A204.1 (cell line): ENCODE data around the gene ADGRE1.

ENCODE experiments used
- FAIRE-seq: peaks from 2 replicates; lab custom pipeline; 2012; peaks lifted over from hg19 to GRCh38; lab: Jason Lieb, UNC

ADGRE1 gene

DNA sequence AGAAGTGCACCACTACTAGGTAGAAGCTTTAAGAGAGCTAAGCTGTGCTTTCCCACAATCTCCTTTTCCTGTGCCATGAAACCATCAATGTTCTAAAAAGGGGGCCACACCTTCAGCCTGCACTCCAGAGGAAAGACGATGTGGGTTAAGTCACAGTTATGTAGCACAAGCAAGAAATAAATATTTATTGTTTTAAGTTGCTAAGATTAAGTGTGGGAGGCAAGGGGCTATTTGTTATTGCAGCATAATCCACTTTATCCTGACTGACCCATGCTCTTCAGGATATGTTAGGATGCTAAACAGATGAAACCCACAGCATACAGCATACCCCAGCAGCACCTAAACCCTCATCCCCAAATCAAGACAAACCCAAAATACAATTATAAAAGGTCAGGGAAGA is 69.2 kb downstream of the ADGRE1 start:
- FAIRE-seq = no peak

DNA sequence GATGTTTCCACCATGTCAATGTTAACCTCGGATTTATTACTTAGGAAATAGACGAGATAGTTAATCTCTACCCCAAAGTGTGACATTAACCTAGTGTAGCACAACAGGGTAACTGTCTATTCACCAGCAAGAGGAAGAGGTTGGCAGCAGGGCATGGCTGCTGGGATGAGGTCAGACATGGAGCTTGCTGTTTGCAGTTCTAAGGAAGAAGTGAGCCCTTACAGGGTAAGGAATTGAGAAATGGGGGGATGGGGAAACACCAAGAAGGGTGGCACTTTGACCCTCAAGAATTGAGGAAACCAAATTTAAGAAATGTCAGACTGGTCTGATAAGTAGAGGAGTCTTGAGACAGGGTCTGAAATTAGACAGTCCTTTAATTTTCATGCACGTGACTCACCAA is 71.4 kb downstream of the ADGRE1 start:
- no peak for FAIRE-seq

GRCh38 chr19:6963244-6963852 is 76.0 kb downstream of the ADGRE1 start:
- FAIRE-seq = no peak

GRCh38 chr19:6963937-6964336 is 76.6 kb downstream of the ADGRE1 start:
- FAIRE-seq = no peak

GRCh38 chr19:6967967-6968366 is 80.6 kb downstream of the ADGRE1 start:
- no peak for FAIRE-seq

DNA sequence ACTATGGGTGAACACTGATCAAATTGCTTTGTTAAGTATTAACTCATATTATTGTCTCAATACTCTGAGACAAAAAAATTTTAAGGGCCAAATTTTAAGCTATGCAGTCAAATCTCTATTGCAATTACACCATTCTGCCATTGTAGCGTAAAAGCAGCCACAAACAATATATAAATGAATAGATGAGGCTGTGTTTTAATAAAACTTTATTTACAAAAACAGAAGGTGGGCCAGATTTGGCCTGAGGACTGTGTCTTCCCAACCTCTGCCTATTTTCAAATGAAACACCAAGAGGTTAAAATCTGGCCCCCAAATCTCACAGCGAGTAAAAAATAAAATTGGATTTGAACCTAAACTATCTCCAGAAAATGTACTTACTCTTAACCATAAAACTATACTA is 82.1 kb downstream of the ADGRE1 start:
- FAIRE-seq = no peak

DNA sequence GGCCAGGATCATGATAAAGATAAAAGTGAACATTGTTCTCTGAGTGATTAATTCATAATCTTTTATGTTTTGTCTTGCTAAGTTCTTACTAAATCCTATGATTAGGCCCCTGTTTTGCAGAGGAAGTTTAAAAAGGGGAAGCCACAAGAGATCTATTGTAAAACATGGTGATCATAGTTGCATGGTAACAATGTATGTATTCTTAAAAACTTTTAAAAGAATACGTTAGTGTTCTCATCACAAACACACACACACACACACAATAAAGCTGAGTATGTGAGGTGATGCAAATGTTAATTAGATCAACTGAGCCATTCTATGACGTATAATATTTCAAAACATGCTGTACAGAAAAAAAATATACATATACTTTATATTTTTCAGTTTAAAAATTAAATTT is 82.6 kb downstream of the ADGRE1 start:
- no peak for FAIRE-seq

GRCh38 chr19:6970443-6970842 is 83.1 kb downstream of the ADGRE1 start:
- FAIRE-seq = no peak

DNA sequence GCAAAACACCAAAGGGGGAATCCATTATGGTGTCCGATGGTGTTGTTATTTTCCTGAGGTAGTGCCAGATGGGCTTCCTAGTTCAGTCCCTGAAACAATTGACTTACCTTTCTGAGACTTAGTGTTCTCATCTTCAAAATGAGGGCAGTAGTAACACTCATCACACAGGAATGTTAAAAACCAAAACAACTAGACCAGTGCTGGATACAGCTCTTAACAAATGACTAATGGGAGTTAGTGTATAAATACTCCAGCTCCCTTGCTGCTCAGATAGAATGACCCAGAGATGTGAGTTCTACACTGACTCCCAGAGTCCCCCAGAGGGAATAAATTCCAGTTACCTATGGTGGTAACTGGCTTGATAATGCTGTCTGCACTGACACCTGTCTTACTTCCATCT is 84.0 kb downstream of the ADGRE1 start:
- no peak for FAIRE-seq

DNA sequence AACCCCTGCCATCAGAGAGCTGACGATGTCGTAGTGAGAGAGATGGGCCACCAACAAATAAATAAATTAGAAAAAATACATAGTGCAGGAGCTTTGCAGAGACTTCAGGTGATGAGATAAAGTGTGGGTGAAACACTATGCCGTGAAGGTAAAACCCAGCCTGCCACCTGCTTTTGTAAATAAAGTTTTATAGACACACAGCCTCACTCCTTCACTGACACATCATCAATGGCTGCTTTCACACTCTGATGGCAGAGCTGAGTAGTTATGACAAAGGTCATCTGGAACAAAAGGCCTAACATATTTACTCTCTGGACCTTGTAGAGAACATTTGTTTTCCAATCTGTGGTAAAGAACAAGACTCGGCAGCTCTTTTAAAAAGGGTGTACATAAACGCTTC is 88.8 kb downstream of the ADGRE1 start:
- no peak for FAIRE-seq

- no peak for FAIRE-seq
These were observed 92.0 kb downstream of the ADGRE1 start for GRCh38 chr19:6979399-6979798.

DNA sequence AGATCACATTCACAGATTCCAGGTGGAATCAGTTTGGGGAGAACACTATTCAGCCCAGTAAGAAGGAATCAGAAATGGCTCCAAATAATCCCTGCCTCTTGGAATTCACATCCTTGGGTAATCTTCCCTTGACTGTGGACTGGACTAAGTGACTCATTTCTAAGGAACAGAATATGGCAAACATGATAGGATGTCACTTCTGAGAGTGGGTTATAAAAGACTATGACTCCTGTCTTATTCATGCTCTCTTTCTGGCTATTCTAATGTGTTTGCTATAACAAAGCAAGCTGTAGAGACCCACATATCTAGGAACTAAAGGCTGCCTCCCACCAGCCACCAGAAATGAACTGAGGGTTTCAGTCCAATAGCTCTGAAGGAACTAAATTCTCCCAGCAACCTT is 96.1 kb downstream of the ADGRE1 start:
- no peak for FAIRE-seq

GRCh38 chr19:6987850-6988249 is 100.5 kb downstream of the ADGRE1 start:
- FAIRE-seq = no peak

DNA sequence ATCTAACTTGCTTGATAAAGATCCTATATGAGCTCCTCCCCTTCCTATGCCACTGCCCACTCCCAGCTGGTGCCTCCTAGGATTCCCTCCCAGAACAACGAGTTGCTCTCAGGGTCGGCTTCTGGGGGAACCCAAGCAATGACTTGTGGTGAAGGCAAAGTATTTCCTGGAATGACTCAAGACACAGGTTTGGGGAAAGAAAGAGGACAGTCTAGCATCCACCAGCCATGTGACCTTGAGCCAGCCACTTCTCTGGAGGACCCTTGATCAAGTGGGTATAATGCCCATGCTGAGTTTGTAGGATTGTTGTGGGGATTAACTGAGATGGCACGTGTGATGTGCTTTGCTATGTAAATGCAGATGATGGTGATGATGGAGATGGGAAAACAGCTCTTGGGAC is 100.9 kb downstream of the ADGRE1 start:
- FAIRE-seq = no peak
